ENCODE results near the gene SCLY.
"Not testable (repeated sequence)": the region's sequence is repeated elsewhere in the genome, so short reads cannot be mapped to it uniquely, and the experiment has no call there.

DNA sequence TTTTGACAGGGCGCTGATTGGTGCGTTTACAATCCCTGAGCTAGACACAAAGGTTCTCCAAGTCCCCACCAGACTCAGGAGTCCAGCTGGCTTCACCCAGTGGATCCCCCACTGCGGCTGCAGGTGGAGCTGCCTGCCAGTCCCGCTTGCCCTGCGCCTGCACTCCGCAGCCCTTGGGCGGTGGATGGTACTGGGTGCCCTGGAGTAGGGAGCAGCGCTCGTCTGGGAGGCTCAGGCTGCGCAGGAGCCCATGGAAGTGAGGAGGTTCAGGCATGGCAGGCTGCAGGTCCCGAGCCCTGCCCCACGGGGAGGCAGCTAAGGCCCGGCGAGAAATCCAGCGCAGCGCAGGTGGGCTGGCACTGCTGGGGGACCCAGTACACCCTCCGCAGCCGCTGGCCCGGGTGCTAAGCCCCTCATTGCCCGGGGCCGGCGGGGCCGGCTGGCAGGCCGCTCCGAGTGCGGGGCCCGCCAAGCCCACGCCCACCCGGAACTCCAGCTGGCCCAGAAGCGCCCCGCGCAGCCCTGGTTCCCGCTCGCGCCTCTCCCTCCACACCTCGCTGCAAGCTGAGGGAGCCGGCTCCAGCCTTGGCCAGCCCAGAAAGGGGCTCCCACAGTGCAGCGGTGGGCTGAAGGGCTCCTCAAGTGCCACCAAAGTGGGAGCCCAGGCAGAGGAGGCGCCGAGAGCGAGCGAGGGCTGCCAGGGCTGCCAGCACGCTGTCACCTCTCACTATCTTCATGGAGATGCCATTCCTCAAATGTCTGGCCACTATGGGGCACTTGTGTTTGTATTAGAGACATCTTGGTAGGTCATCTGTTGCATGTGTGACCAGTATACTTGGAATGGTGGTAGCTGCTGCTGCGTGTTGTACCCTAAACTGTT, 2.9 kb upstream of the SCLY start:
- TF ChIP-seq, protein P1, sequence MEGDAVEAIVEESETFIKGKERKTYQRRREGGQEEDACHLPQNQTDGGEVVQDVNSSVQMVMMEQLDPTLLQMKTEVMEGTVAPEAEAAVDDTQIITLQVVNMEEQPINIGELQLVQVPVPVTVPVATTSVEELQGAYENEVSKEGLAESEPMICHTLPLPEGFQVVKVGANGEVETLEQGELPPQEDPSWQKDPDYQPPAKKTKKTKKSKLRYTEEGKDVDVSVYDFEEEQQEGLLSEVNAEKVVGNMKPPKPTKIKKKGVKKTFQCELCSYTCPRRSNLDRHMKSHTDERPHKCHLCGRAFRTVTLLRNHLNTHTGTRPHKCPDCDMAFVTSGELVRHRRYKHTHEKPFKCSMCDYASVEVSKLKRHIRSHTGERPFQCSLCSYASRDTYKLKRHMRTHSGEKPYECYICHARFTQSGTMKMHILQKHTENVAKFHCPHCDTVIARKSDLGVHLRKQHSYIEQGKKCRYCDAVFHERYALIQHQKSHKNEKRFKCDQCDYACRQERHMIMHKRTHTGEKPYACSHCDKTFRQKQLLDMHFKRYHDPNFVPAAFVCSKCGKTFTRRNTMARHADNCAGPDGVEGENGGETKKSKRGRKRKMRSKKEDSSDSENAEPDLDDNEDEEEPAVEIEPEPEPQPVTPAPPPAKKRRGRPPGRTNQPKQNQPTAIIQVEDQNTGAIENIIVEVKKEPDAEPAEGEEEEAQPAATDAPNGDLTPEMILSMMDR (IDR thresholded peaks at IDR 0.05): not testable (repeated sequence)
- TF ChIP-seq POLR2A (IDR thresholded peaks at IDR 0.05): not testable (repeated sequence)
